SU-DHL-6 (cell line): ENCODE data around the gene NTSR1.

Source experiments
- EZH2phosphoT487 ChIP-seq: fragments of 200-600 bp; sonication (generic), shearing (Covaris generic); conservative IDR thresholded peaks from 2 replicates; pipeline ENCODE4 v1.6.1; 2018; ENCODE audit warnings: mild to moderate bottlenecking, antibody characterized with exemption, low read length, moderate library complexity, mixed read lengths
- TF ChIP-seq, protein P1 (sequence below): fragments of 200-600 bp; sonication (generic); IDR thresholded peaks from one replicate; pipeline ENCODE4 v1.5.1; 2017; ENCODE audit warnings: antibody characterized with exemption, mild to moderate bottlenecking, low read length, moderate library complexity; ENCODE audit not compliant: insufficient read depth, poor library complexity, severe bottlenecking

DNA sequence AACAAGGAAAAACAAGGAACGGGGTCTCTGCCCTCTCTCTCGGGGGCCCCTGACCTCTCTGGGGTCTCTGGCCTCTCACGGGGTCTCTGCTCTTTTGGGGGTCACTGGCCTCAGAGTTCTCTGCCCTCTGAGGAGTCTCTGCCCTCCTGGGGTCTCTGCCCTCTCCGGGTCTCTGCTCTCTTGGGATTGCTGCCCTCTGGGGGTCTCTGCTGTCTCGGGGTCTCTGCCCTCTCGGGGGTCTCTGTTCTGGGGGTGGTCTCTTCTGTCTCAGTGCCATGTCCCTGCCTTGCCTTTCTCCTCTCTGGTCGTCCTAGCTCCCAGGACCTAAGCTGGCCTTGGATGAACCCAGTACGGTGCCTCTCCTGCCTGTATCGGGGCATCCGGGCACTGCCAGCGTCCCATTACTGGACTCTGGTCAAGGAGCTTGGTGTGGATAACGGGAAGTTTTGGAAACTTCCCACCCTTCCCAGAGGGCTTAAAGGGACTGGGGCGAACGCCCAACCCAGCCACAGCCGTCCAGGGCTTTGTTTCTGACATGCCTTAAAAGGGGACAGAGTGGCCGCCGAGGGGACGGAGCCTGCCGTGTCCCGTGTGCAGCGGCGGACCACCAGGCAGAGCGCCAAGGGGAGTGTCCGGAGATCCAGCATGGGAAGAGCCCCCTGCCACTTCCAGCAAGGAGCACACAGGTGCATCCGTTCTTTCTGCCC is 62.9 kb downstream of the NTSR1 start:
- TF ChIP-seq, protein P1, sequence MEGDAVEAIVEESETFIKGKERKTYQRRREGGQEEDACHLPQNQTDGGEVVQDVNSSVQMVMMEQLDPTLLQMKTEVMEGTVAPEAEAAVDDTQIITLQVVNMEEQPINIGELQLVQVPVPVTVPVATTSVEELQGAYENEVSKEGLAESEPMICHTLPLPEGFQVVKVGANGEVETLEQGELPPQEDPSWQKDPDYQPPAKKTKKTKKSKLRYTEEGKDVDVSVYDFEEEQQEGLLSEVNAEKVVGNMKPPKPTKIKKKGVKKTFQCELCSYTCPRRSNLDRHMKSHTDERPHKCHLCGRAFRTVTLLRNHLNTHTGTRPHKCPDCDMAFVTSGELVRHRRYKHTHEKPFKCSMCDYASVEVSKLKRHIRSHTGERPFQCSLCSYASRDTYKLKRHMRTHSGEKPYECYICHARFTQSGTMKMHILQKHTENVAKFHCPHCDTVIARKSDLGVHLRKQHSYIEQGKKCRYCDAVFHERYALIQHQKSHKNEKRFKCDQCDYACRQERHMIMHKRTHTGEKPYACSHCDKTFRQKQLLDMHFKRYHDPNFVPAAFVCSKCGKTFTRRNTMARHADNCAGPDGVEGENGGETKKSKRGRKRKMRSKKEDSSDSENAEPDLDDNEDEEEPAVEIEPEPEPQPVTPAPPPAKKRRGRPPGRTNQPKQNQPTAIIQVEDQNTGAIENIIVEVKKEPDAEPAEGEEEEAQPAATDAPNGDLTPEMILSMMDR, result no peak
- no peak for TF ChIP-seq EZH2phosphoT487
